DMS53 (cell line): ENCODE results near the gene SKIC8.
"Not testable (repeated sequence)": the region's sequence is repeated elsewhere in the genome, so short reads cannot be mapped to it uniquely, and the experiment has no call there.

Experiments
- DNase-seq: peaks from one replicate; lab custom pipeline; 2025; lab: John Stamatoyannopoulos, UW

The SKIC8 gene

GRCh38 chr15:78251136-78251535 is 48.3 kb downstream of the SKIC8 start:
- no peak for DNase-seq

DNA sequence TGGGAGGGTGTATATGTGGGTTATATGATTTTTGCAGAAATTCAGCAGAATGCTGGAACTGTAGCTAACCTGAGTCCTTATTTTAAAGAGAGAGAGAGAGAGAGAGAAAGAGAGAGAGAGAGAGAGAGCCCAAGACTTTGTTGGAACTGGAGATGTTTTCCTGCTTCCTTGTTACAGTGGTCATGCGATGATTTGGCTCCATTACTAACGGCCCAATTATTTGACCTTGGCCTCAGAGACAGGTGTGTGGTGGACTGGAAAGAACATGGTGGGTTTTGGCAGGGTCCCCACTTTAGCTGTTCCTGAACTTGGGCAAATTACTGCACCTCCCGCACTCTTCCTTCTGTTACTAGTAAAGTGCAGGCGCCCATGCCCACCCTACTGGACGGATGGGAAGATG is 50.3 kb downstream of the SKIC8 start:
- DNase-seq, result no peak

DNA sequence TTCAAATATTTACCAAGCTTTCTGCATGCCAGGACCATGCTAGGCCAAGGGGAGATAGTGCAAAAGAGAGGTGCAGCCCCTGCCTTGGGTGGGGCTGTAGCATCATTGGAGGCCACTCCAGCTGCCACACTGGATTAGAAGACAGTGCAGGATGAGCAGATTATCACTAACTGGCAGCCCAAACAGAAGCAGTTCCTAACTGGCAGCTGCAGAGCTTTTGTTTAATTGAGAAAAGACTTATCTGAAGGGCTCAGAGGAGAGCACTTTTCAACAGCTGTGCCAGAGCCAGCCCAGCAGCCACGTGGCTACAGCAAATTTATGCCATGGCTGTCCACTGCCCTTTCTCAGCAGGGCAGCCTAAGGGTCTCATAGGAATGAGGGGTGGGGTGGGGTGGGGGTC is 51.5 kb downstream of the SKIC8 start:
- DNase-seq, result no peak

GRCh38 chr15:78245976-78246620 is 53.3 kb downstream of the SKIC8 start:
- DNase-seq, result not testable (repeated sequence)

GRCh38 chr15:78245392-78245791 is 54.0 kb downstream of the SKIC8 start:
- not testable (repeated sequence) for DNase-seq

- DNase-seq, result no peak
Observed at GRCh38 chr15:78244893-78245292, 54.5 kb downstream of the SKIC8 start.

GRCh38 chr15:78244101-78244500 is 55.3 kb downstream of the SKIC8 start:
- no peak for DNase-seq

- peak; percentile 5 for DNase-seq
Observed at GRCh38 chr15:78243491-78243941, 55.9 kb downstream of the SKIC8 start.

DNA sequence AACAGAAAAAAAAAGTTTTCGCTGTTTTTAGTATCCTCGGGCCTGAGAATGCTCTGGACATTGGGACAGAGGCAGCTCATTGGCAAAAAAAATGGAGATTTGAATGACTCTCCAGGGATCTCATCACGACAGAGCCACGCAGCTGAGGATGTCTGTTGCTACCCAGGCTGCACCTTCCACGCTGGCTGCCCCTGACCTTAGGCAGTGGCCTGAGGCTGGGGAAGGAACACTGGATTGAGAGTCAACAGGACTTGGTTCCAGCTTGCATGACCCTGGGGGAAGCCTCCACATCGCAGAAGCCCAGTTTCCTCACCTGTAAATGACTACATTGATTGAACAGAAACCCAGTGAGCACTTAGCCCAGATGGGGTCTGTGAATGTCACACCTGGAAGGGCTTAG is 56.4 kb downstream of the SKIC8 start:
- DNase-seq, result no peak

DNA sequence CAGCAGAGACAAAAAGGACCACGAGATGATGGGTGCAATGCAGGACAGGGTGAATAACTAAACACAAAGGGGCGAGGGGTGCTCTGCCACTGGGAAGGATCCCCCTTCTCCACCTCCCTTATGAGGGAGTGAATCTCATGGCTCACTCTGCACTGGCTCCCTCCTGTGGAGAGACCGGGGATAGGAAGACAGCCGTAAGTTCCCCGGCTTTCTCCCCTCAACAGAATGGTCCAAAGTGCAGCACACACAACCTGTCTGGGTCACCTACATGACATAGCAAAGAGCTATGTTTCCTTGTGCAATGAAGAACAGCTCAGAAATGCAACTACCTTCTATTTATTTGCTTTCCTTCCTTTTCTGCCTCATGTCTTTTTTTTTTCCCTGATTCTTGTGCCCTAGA is 57.3 kb downstream of the SKIC8 start:
- peak; percentile 53 for DNase-seq

DNA sequence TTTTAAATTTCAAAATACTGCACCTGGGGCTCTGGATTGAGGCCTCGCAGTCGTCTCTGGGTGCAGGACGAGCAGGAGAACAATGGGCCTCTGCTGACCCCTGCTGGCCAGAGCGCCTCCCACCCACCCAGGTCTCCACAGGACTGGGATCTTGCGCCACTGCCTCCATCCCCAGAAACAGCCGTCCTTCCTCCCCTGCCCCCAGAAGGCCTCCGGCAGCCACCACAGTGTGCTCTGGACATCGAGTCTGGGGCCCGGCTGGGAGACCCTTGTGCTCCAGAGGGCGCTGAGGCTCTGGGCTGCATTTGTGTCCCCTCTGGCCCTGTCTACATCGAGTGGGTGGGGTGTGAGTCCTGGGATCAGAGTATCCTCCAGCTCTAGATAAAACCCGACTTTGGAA is 58.4 kb downstream of the SKIC8 start:
- peak; percentile 81 for DNase-seq

DNA sequence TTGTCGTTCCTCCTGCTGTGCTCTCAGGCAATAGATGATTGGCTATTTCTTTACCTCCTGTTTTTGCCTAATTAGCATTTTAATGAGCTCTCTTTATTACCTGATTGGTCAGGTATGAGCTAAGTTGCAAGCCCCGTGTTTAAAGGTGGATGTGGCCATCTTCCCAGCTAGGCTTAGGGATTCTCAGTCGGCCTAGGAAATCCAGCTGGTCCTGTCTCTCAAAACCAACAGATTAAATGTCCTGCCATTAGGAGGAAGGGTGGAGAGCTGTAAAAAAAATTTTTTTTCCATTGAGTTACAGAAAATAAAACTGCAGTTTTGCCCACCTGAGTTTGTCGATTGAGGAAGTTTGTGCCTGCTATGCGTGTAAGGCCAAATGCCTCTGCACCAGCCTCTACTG is 59.6 kb downstream of the SKIC8 start:
- no peak for DNase-seq

DNA sequence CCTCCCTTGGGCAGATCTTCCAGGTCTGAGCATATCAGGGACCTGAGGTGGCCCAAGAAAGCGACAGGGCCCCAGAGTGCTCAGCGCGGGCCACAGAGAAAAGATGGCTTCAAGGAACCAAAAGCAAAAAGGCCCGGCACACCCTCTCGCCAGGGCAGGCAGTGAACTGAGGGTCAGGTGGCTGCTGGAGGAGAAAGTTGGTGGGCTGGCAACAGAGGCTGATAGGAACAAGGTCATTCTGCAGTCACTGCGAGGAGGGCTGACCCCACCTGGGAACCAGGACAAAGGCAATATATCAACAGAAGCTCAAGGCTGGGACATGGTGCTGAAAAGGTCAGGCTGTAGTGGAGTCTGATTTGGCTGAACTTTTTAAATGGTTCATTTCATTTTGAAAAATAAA is 62.3 kb downstream of the SKIC8 start:
- no peak for DNase-seq

DNA sequence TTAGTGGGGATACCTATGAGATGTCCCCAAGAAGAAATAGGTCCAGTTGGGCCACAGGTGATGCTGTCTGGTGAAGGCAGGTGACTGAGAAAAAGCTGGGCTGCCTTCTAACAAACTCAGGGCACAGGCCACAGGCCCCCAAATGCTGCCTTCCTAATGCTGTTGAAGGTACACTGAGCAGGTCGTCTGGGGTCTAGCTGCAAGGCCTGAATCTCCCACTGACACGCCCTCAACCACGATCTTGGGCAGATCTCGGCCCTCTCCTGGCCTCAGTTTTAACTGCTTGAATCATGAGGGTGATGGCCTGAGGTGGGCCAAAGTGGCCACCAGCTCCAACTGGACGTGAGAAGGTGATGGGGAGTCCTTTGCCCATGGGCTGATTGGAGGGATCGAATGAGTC is 62.9 kb downstream of the SKIC8 start:
- no peak for DNase-seq

GRCh38 chr15:78234515-78235040 is 64.8 kb downstream of the SKIC8 start, which contains the start of gene ACSBG1:
ACSBG1 (minus strand) TSS chr15:78234565; CDS start chr15:78234501, 64 bp downstream.
- no peak for DNase-seq

GRCh38 chr15:78233496-78233895 is 65.9 kb downstream of the SKIC8 start:
- DNase-seq, result no peak
